Left ventricle myocardium superior (tissue), 1 donor: ENCODE results near the gene ZNF749. TPM values are rescaled to one million over a fixed set of nuclear protein-coding genes. Genes with fewer than 3 reads are reported as not detected.
"Not testable (repeated sequence)": the region's sequence is repeated elsewhere in the genome, so short reads cannot be mapped to it uniquely, and the experiment has no call there.

Source experiments
- ATAC-seq: fragments of 200-7000 bp; cut with Tn5 transposase; one replicate; pipeline ENCODE4 v1.9.1; 2020; ENCODE audit warnings: mild to moderate bottlenecking, moderate library complexity
- DNase-seq: peaks from one replicate; pipeline ENCODE4 v3.0.0-alpha.2; 2020
- intact Hi-C: fragments of 100-400 bp; cut with micrococcal nuclease; formaldehyde crosslinking; loops from one replicate; pipeline ENCODE4 v1.11.0; 2022
- total RNA-seq: library from RNA; stranded (reverse); fragmentation: NEBNext Ultra II Directional; extraction: Animal tissue kit (Norgen Biotek cat#: 25700); gene quantifications from one replicate; pipeline ENCODE4 v1.2.1, GENCODE V29; 2021
- donor health status: DM: no; HTN: yes; CAD: no; lungs with severe emphysema.

ZNF749 gene
- total RNA-seq, 1 donor from 2014 or later, result 3.3 TPM

DNA sequence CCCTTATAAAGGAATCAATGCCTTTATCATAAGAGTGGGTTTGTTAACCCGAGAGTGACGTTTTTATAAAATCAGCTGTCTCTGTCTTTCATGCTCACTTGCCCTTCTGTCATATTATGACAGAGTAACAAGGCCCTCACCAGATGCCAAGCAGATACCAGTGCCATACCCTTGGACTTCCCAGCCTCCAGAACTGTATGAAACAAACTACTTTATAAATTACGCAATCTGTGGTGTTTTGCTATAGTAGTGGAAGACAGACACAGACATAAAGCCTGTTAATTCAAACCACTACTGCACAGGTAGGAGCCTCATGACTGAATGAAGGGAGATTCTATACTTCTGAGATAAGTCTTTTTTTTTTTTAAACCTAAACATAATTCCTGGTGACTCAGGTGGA is 17.2 kb downstream of the ZNF749 start:
- intact Hi-C loops, result no loop called here
- DNase-seq, result no peak
- ATAC-seq, result no peak

- no peak for DNase-seq
- intact Hi-C loops, result no loop called here
- ATAC-seq, result peak; percentile 81
Observed at GRCh38 chr19:57465680-57466381, 30.7 kb downstream of the ZNF749 start.

DNA sequence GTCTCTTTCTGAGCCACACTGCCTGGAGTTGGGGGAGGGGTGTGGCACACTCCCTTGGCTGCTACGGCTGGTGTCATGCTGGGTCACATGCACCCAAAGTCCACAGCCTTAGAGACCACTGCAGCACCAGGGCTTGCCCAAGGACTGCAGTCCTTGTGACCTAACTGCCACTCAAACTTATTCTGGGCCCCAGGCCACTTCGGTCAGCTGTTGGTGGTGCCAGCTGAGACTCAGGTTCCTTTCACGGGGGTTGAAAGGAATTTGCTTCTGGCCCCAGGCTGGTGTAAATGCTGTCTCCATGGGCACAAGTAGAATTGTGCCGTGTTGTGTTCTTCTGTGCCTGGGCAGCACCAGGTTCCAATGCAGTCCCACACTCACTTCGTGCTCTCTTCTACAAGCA is 31.4 kb downstream of the ZNF749 start:
- DNase-seq (peak; percentile 68), ATAC-seq (peak; percentile 97)
- intact Hi-C loops, result no loop called here

DNA sequence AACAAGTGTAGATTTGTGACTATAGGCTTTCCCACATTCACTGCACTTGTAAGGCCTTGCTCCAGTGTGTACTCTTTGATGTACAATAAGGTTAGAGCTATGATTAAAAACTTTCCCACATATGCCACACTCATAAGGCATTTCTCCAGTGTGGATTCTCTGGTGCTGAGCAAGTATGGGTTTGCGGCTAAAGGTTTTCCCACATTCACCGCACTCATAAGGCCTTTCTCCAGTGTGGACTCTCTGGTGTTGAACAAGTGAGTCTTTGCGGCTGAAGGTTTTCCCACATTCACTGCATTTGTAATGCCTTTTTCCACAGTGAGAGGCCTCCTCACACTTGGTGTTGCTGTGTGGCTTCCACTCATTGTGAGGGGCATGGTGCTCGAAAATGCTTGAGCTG is 38.5 kb downstream of the ZNF749 start:
- DNase-seq, result no peak
- intact Hi-C loops, result no loop called here
- ATAC-seq, result no peak

DNA sequence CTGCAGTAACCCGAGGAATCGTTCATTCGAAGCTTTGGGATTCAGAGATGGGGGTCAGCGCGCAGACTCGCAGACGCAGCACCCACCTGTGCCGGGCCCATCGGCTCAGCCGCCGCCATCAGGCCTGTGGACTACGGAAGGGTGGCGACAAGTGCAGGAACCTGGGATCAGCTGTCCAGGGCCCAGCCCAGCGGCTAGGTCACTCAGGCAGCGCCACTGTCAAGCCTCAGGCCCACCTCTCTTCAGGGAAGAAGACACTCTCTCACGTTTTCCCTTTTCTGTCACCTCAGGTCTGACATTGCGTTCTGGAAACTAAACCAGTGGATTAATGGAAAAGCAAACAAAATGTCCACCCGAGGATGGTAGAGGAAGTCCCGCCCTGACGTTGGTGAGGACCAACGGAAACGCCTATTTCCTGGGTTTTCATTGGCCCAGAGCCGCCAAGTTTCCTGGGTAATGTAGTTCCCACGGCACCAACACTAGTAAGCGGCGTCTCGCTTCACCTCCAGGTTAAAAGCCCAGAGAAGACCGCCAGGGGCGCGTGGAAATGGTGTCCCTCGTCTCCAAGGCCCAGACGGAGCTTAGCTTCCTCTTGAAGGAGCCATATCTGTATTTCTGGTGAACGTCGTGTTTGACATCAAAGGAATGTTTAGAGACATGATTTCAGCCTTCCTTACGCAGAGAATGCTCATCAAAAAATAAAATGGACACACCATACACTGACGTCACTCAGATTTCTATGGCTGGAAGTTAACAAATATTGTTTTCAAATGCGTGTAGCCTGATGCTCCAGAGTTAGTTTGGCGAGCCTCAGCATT is 42.3 kb downstream of the ZNF749 start, which contains the start of gene ZNF772:
ZNF772 (minus strand) TSS at position 376 of the 818 bp plus-strand sequence; CDS start at position 119, 257 bp downstream.
- intact Hi-C loops, result no loop called here
- ATAC-seq (peak; percentile 99), DNase-seq (peak; percentile 92)

DNA sequence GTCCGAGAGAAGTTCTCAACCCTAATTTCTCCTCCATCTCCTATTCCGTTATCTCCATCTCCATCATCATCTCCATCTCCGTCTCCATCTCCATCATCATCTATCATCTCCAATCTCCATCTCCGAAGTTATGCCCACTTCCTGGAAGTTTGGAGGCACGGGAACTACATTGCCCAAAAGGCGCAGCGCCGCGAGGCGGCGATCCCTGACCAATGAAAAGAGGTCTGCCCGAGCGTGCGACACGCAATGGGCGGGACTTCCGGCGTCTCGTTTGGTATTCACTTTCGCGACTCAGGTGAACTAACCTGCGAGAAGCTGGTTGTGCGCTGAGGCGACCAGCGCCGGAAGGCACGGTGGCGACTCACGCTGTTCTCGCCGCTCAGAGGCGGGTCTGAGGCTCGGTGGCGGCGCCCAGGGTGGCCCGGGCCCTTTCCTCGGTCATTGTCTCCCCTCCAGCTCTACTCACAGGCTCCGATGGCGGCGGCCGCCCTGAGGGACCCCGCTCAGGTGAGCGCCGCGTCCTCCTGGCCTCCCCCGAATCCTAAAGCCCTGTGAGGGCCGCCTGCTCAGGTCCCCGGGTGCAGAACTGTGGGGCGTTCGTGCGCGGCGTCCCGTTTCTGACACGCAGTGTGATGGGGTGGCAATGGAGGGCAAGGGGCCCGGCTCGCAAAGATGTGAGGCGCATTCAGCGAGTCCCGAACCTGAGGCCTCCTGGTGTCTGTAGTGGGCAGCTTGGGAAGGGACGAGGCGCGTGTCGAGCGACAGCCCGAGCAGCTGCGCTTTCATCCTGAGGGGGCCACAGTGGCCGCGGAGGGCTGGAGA is 52.6 kb downstream of the ZNF749 start, which contains the start of gene ZNF419:
ZNF419 (plus strand) TSS at position 274 of the 822 bp plus-strand sequence; CDS start at position 475, 201 bp downstream.
- ATAC-seq (peak; percentile 99), DNase-seq (peak; percentile 95)
- intact Hi-C loops, result not testable (repeated sequence)

DNA sequence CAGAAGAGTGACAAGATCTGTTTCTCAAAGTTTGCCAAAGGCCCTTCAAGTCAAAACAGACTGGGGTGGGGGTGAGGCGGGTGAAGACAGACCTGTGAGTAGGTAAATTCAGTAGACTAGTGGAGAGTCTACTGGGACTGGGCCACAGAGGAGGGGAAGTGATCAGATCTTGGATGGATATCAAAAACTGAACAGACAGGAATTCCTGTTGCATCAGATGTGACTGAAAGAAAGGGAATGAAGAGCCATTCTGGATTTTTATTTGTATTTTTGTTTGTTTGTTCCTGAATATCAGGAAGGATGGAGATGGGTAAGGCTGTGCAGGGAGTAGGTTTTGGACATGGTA is 53.1 kb downstream of the ZNF749 start:
- DNase-seq, intact Hi-C loops: not testable (repeated sequence)
- peak; percentile 30 for ATAC-seq

Other genes with a start within 250 kb of the ZNF749 start
- gene ZNF264, start 243.8 kb upstream of the ZNF749 start, total RNA-seq, result 19.4 TPM
- 1.5 TPM for gene AURKC, start 204.3 kb upstream of the ZNF749 start, total RNA-seq
- 9.0 TPM for gene ZNF805, start 194.7 kb upstream of the ZNF749 start, total RNA-seq
- gene ZNF460, start 154.8 kb upstream of the ZNF749 start, total RNA-seq, result 26.4 TPM
- 6.1 TPM for gene ZNF543, start 114.9 kb upstream of the ZNF749 start, total RNA-seq
- 8.3 TPM for gene ZNF304, start 84.1 kb upstream of the ZNF749 start, total RNA-seq
- 10.9 TPM for gene TRAPPC2B, start 71.8 kb upstream of the ZNF749 start, total RNA-seq
- gene ZNF547, start 71.8 kb upstream of the ZNF749 start, total RNA-seq, result 3.2 TPM
- 17.8 TPM for gene ZNF548, start 45.5 kb upstream of the ZNF749 start, total RNA-seq
- 8.8 TPM for gene ZNF17, start 24.2 kb upstream of the ZNF749 start, total RNA-seq
- gene VN1R1, start 21.8 kb downstream of the ZNF749 start, total RNA-seq, result 4.1 TPM
- 24.0 TPM for gene ZNF772, start 42.2 kb downstream of the ZNF749 start, total RNA-seq
- gene ZNF419, start 52.4 kb downstream of the ZNF749 start, total RNA-seq, result 9.1 TPM
- gene ZNF773, start 64.6 kb downstream of the ZNF749 start, total RNA-seq, result 6.0 TPM
- 4.1 TPM for gene ZNF549, start 92.0 kb downstream of the ZNF749 start, total RNA-seq
- 8.4 TPM for gene ZNF550, start 124.5 kb downstream of the ZNF749 start, total RNA-seq
- gene ZNF416, start 143.6 kb downstream of the ZNF749 start, total RNA-seq, result 4.8 TPM
- 4.1 TPM for gene ZIK1, start 148.8 kb downstream of the ZNF749 start, total RNA-seq
- 3.9 TPM for gene ZNF530, start 164.6 kb downstream of the ZNF749 start, total RNA-seq
- 12.9 TPM for gene ZNF134, start 178.9 kb downstream of the ZNF749 start, total RNA-seq
- 11.1 TPM for gene ZNF211, start 197.8 kb downstream of the ZNF749 start, total RNA-seq
- not detected for gene ZSCAN4, start 233.6 kb downstream of the ZNF749 start, total RNA-seq
- gene ZNF551, start 246.7 kb downstream of the ZNF749 start, total RNA-seq, result 3.1 TPM